ENCODE data around the gene TNIP1.

The TNIP1 gene

DNA sequence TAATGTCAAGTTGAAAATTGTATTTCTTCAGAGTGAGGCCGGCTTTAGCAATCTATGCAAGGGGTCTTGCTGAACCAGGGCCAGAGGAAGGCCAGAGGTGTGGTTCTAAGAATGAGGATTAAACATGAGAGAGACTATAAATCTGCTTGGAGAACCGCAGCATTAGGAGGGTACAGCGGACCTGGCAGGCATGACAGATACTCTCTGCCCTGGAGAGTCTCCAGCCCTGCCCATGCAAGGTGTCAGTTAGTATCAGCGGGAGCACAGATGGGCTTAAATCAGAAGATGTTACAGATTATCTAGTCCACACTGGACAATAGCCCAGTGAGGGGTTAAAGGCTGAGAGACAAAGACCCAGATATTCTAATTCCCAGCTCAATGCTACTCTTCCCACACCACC is 71.9 kb downstream of the TNIP1 start:
- peaks cover 2% of the 10 kb centered on the region for H3K27me3 ChIP-seq (ENCODE audit: insufficient read depth, low read length, poor library complexity)
- no peak overlapping the region for H2AFZ ChIP-seq (ENCODE audit: low read depth, low read length)
- H3K9ac ChIP-seq (ENCODE audit: low read depth, low read length): no peak overlapping the region
- H3K36me3 ChIP-seq (ENCODE audit: insufficient read depth, low read length): no peaks in the 10 kb centered on the region
- TF ChIP-seq, protein P1, sequence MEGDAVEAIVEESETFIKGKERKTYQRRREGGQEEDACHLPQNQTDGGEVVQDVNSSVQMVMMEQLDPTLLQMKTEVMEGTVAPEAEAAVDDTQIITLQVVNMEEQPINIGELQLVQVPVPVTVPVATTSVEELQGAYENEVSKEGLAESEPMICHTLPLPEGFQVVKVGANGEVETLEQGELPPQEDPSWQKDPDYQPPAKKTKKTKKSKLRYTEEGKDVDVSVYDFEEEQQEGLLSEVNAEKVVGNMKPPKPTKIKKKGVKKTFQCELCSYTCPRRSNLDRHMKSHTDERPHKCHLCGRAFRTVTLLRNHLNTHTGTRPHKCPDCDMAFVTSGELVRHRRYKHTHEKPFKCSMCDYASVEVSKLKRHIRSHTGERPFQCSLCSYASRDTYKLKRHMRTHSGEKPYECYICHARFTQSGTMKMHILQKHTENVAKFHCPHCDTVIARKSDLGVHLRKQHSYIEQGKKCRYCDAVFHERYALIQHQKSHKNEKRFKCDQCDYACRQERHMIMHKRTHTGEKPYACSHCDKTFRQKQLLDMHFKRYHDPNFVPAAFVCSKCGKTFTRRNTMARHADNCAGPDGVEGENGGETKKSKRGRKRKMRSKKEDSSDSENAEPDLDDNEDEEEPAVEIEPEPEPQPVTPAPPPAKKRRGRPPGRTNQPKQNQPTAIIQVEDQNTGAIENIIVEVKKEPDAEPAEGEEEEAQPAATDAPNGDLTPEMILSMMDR (IDR thresholded peaks at IDR 0.05; ENCODE audit: borderline replicate concordance, extremely low read depth, low read length, poor library complexity, severe bottlenecking): no peak
- TF ChIP-seq EZH2 (IDR thresholded peaks at IDR 0.05; ENCODE audit: borderline replicate concordance, low read depth, low read length, severe bottlenecking): no peak
- no peak overlapping the region for H3K4me3 ChIP-seq (ENCODE audit: low read depth in 1 of 2, low read length in 2 of 2)
- DNase-seq (no peak), ATAC-seq (ENCODE audit: insufficient read depth, low read depth) (no peak)
- no peak overlapping the region for H3K27ac ChIP-seq (ENCODE audit: low read length)
- no peaks in the 10 kb centered on the region for H3K9me3 ChIP-seq (ENCODE audit: insufficient read depth, low read length, severe bottlenecking)
- no peaks in the 10 kb centered on the region for H3K4me1 ChIP-seq (ENCODE audit: insufficient read depth, low read length)
- H3K4me2 ChIP-seq (ENCODE audit: insufficient read depth, low read length): no peak overlapping the region
- no peaks in the 10 kb centered on the region for H3K79me2 ChIP-seq (ENCODE audit: insufficient read depth, low read length)
- no peaks in the 10 kb centered on the region for H4K20me1 ChIP-seq (ENCODE audit: insufficient read depth, low read length)

DNA sequence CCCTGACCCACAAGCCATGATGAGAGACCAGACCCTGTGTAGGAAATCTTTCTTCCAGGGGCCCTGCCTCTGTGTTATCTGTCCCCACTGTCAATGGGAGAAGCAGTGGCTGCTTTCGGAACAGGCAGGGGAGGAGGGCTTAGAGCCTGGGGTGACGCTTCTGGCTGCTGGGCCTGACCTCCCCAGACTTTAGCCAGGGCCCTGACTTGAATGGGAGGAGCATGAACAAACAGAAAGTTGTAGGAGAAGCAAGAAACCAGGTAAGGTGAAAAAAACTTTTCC is 72.7 kb downstream of the TNIP1 start:
- no peak for ATAC-seq (ENCODE audit: insufficient read depth, low read depth)
- H3K27me3 ChIP-seq (ENCODE audit: insufficient read depth, low read length, poor library complexity): peaks cover 8% of the 10 kb centered on the region

DNA sequence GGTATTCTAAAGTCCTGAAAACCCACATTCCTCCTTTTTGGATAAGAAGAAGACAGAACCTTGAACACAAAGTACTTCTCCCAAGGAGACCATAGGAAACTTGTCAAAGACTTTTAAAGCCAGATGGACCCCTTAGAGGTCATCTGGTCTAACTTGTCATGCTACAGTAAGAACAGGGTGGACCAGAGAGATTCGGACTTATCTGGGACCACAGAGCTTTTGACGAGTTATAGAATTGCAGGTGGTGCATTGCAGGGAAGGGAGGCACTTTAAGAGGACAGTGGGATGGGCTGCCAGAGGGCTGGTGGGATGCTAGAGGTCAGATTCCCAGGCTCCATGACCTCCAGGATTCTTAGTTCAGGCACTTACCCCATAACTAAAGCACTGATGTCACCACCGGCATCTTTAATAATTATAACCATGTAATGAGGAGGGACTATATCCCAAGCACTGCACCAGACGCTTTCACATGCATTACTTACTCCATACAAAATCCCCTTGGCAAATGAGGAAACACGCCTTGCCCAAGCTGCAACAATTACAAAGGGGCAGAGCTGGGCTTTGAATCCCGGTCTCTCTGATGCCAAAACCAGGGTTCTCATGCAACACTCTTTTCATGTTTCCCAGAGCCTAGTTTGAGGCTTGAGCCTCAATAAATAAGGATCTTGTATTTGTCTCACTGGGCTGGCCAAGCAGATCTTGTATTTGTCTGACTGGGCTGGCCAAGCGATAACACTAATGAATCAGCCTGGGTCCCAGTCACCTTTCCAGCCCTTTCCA is 73.2 kb downstream of the TNIP1 start:
- no peak overlapping the region for H2AFZ ChIP-seq (ENCODE audit: low read depth, low read length)
- no peak overlapping the region for H3K4me3 ChIP-seq (ENCODE audit: low read depth in 1 of 2, low read length in 2 of 2)
- ATAC-seq (ENCODE audit: insufficient read depth, low read depth) (no peak), DNase-seq (no peak)
- no peak overlapping the region for H3K9ac ChIP-seq (ENCODE audit: low read depth, low read length)
- H3K79me2 ChIP-seq (ENCODE audit: insufficient read depth, low read length): no peaks in the 10 kb centered on the region
- no peaks in the 10 kb centered on the region for H3K4me1 ChIP-seq (ENCODE audit: insufficient read depth, low read length)
- H3K27me3 ChIP-seq (ENCODE audit: insufficient read depth, low read length, poor library complexity): peaks cover 9% of the 10 kb centered on the region
- no peaks in the 10 kb centered on the region for H4K20me1 ChIP-seq (ENCODE audit: insufficient read depth, low read length)
- H3K27ac ChIP-seq (ENCODE audit: low read length): no peak overlapping the region
- no peak overlapping the region for H3K4me2 ChIP-seq (ENCODE audit: insufficient read depth, low read length)
- TF ChIP-seq, protein P1 (IDR thresholded peaks at IDR 0.05; ENCODE audit: borderline replicate concordance, extremely low read depth, low read length, poor library complexity, severe bottlenecking): no peak
- no peak for TF ChIP-seq EZH2 (IDR thresholded peaks at IDR 0.05; ENCODE audit: borderline replicate concordance, low read depth, low read length, severe bottlenecking)
- no peaks in the 10 kb centered on the region for H3K9me3 ChIP-seq (ENCODE audit: insufficient read depth, low read length, severe bottlenecking)
- H3K36me3 ChIP-seq (ENCODE audit: insufficient read depth, low read length): no peaks in the 10 kb centered on the region

More for the DNA sequence above, 72.7 kb downstream of the TNIP1 start:
- DNase-seq: no peak
- no peak overlapping the region for H3K9ac ChIP-seq (ENCODE audit: low read depth, low read length)
- TF ChIP-seq, protein P1 (IDR thresholded peaks at IDR 0.05; ENCODE audit: borderline replicate concordance, extremely low read depth, low read length, poor library complexity, severe bottlenecking): no peak
- no peak for TF ChIP-seq EZH2 (IDR thresholded peaks at IDR 0.05; ENCODE audit: borderline replicate concordance, low read depth, low read length, severe bottlenecking)
- H3K9me3 ChIP-seq (ENCODE audit: insufficient read depth, low read length, severe bottlenecking): no peaks in the 10 kb centered on the region
- no peak overlapping the region for H3K27ac ChIP-seq (ENCODE audit: low read length)
- no peak overlapping the region for H2AFZ ChIP-seq (ENCODE audit: low read depth, low read length)
- no peaks in the 10 kb centered on the region for H3K4me1 ChIP-seq (ENCODE audit: insufficient read depth, low read length)
- H3K36me3 ChIP-seq (ENCODE audit: insufficient read depth, low read length): no peaks in the 10 kb centered on the region
- no peaks in the 10 kb centered on the region for H4K20me1 ChIP-seq (ENCODE audit: insufficient read depth, low read length)
- H3K4me3 ChIP-seq (ENCODE audit: low read depth in 1 of 2, low read length in 2 of 2): no peak overlapping the region
- no peaks in the 10 kb centered on the region for H3K79me2 ChIP-seq (ENCODE audit: insufficient read depth, low read length)
- no peak overlapping the region for H3K4me2 ChIP-seq (ENCODE audit: insufficient read depth, low read length)

Measured in DND-41 (cell line).